ENCODE data around the gene FBH1. TPM values are rescaled to one million over a fixed set of nuclear protein-coding genes. Genes with fewer than 3 reads are reported as not detected.

The FBH1 gene
- total RNA-seq, 1 donor from 2014 or later, result 54.5 TPM

DNA sequence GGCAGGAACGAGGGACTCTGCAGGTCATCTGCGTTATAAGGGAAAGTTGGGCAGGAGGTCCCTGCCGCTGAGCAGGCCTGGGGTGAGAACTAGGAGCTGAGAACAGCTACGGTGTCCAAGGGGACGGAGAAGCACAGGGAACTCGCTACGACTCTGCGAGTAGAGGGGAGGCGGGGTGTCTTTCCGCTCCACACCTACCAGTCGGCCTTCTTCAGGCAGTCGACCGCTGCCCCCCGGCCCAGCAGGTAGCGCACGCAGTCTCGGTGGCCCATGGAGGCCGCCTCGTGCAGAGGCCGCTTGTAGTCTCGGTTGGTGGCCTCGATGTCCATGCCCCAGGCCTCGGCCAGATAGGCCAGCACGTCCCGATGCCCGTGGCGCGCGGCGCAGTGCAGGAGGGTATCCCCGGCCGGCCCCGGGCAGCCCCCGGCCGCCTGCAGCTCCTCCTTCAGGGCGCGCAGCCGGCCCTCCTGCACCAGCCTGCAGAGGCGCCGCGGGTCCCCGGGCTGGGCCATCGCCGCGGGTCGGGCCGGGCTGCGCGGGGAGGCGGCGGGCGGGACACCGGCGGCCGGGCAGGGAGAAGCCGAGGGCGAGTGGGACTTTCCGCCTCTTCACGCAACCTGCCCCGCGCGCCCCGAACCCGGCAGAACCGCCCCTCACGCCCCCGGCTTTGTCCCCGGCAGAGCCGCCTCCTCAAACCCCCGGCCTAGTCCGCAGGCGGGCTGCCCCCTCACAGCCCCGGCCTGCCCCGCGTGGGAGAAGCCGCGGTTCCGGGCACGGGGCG, 1.0 kb upstream of the FBH1 start:
- Histone ChIP-seq H3K27me3 (ENCODE audit: control insufficient read depth, insufficient read depth, low read length) (no peaks in the 10 kb centered on the region), H3K36me3 (ENCODE audit: control insufficient read depth, insufficient read depth, low read length) (peaks cover 5% of the 10 kb centered on the region), H3K4me3 (ENCODE audit: low read depth, low read length) (peak overlapping the region; percentile 66)
- TF ChIP-seq, protein P1, sequence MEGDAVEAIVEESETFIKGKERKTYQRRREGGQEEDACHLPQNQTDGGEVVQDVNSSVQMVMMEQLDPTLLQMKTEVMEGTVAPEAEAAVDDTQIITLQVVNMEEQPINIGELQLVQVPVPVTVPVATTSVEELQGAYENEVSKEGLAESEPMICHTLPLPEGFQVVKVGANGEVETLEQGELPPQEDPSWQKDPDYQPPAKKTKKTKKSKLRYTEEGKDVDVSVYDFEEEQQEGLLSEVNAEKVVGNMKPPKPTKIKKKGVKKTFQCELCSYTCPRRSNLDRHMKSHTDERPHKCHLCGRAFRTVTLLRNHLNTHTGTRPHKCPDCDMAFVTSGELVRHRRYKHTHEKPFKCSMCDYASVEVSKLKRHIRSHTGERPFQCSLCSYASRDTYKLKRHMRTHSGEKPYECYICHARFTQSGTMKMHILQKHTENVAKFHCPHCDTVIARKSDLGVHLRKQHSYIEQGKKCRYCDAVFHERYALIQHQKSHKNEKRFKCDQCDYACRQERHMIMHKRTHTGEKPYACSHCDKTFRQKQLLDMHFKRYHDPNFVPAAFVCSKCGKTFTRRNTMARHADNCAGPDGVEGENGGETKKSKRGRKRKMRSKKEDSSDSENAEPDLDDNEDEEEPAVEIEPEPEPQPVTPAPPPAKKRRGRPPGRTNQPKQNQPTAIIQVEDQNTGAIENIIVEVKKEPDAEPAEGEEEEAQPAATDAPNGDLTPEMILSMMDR (IDR thresholded peaks at IDR 0.05; ENCODE audit: insufficient read depth, low read length, severe bottlenecking), result no peak
- DNase-seq (ENCODE audit: low read depth), result peak; percentile 2
- FAIRE-seq, result no peak

DNA sequence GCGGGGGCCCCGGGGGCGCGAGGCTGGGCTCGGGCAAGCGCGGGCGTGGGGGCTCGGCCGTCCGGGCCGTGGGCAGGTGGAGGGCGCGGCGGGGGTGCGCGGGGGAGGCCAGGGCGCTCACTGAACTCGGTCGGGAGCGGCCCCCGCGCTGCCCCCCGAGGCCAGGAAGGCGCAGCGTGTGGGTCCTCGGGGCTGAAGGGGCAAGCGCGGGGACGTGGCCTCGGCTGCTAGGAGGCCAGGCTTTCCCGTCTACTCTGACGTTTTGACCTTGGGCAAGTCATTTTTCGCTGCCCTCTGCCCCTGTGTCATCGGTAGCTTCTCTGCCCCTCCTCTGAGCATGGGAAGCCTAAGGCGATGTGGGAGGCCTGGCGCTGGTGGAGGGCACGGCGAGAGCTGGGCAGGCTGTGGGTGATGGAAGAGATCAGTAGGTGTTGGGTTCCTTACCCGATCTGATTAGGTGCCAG, 441 bp downstream of the FBH1 start:
- FAIRE-seq, result no peak
- Histone ChIP-seq H3K4me3 (ENCODE audit: low read depth, low read length) (peak overlapping the region; percentile 65), H3K36me3 (ENCODE audit: control insufficient read depth, insufficient read depth, low read length) (peaks cover 7% of the 10 kb centered on the region), H3K27me3 (ENCODE audit: control insufficient read depth, insufficient read depth, low read length) (no peaks in the 10 kb centered on the region)
- DNase-seq (ENCODE audit: low read depth), result peak; percentile 14
- TF ChIP-seq, protein P1 (IDR thresholded peaks at IDR 0.05; ENCODE audit: insufficient read depth, low read length, severe bottlenecking), result no peak

DNA sequence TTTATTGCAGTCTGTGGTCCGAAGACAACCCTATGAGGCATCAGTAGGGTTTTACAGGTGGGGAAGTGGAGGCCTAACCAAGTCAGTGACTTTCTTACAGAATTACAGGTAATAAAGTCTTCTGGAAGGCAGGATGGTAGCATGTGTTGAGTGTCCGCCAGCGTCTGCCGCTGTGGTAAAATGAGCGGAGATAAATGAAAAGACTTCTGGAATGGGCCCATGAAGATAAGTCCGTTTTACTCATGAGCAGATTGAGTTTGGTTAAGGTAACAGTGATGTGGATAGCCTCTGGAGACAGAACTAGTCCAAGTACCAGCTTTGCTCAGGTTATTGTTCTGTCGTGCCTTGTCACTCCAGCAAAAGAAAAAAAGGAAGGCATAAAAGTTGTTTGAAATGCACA, 966 bp downstream of the FBH1 start:
- FAIRE-seq (no peak), DNase-seq (ENCODE audit: low read depth) (peak; percentile 4)
- TF ChIP-seq, protein P1 (IDR thresholded peaks at IDR 0.05; ENCODE audit: insufficient read depth, low read length, severe bottlenecking), result no peak

DNA sequence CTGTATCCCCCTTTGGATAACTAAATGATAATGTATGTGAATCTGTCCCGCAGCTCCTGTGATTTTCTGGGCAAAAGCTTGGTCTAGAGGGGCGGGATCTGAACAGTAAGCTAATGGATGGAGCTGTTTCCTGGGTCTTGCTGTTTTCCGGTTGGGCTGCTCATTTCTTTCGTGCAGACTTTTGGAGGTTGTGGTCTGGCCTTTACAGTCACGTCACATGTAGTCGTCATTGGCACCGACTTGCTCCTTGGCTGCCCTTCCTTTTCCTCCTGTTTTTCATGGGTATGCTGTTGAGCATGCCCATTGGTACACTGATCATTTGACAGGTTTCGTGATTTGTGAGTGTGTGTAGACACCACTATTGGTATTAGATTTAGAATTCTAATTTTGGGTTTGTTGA, 2.0 kb downstream of the FBH1 start:
- FAIRE-seq (no peak), DNase-seq (ENCODE audit: low read depth) (no peak)
- Histone ChIP-seq H3K36me3 (ENCODE audit: control insufficient read depth, insufficient read depth, low read length) (peaks cover 9% of the 10 kb centered on the region), H3K27me3 (ENCODE audit: control insufficient read depth, insufficient read depth, low read length) (no peaks in the 10 kb centered on the region), H3K4me3 (ENCODE audit: low read depth, low read length) (no peak overlapping the region)
- TF ChIP-seq, protein P1 (IDR thresholded peaks at IDR 0.05; ENCODE audit: insufficient read depth, low read length, severe bottlenecking), result no peak

More for the DNA sequence above, 966 bp downstream of the FBH1 start:
- peak overlapping the region; percentile 65 for H3K4me3 ChIP-seq (ENCODE audit: low read depth, low read length)
- no peaks in the 10 kb centered on the region for H3K27me3 ChIP-seq (ENCODE audit: control insufficient read depth, insufficient read depth, low read length)
- peaks cover 8% of the 10 kb centered on the region for H3K36me3 ChIP-seq (ENCODE audit: control insufficient read depth, insufficient read depth, low read length)

DNA sequence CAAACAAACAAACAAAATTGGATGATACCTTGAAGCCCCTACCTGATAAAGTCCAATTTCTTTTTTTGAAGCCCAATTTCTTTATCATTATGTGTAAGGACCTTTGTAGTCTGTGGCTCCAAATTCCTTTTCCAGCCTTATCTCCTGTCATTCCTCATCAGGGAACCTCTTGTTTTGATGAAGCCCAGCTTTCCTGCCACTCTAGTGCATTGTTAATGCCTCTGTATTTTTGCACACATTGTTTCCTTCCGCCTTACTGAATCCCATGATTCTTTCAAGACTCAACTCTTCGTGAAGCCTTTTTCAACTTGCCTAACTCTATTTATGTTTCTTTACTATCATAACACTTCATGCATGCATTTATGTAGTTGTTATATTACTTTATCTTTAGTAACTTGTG, 3.3 kb downstream of the FBH1 start:
- no peaks in the 10 kb centered on the region for H3K27me3 ChIP-seq (ENCODE audit: control insufficient read depth, insufficient read depth, low read length)
- TF ChIP-seq, protein P1 (IDR thresholded peaks at IDR 0.05; ENCODE audit: insufficient read depth, low read length, severe bottlenecking), result no peak
- FAIRE-seq (no peak), DNase-seq (ENCODE audit: low read depth) (no peak)
- H3K4me3 ChIP-seq (ENCODE audit: low read depth, low read length), result no peak overlapping the region
- H3K36me3 ChIP-seq (ENCODE audit: control insufficient read depth, insufficient read depth, low read length), result peaks cover 9% of the 10 kb centered on the region
